ENCODE results near the gene RPTOR.
"Not testable (repeated sequence)": the region's sequence is repeated elsewhere in the genome, so short reads cannot be mapped to it uniquely, and the experiment has no call there.

Gene RPTOR

GRCh38 chr17:80619535-80620235 is 75.0 kb downstream of the RPTOR start:
- no peak for DNase-seq

GRCh38 chr17:80621335-80621996 is 76.8 kb downstream of the RPTOR start:
- no peak for DNase-seq

GRCh38 chr17:80621997-80622357 is 77.3 kb downstream of the RPTOR start:
- DNase-seq: no peak

- no peak for DNase-seq
These were observed 80.2 kb downstream of the RPTOR start for GRCh38 chr17:80624864-80625263.

GRCh38 chr17:80625627-80626026 is 81.0 kb downstream of the RPTOR start:
- no peak for DNase-seq

- not testable (repeated sequence) for DNase-seq
These were observed 84.2 kb downstream of the RPTOR start for GRCh38 chr17:80628881-80629280.

- DNase-seq: no peak
These were observed 84.8 kb downstream of the RPTOR start for GRCh38 chr17:80629298-80630028.

- no peak for DNase-seq
These were observed 86.0 kb downstream of the RPTOR start for GRCh38 chr17:80630560-80631120.

GRCh38 chr17:80631142-80632045 is 86.8 kb downstream of the RPTOR start:
- no peak for DNase-seq

- DNase-seq: no peak
These were observed 87.5 kb downstream of the RPTOR start for GRCh38 chr17:80632046-80632581.

- no peak for DNase-seq
These were observed 88.6 kb downstream of the RPTOR start for GRCh38 chr17:80633207-80633606.

GRCh38 chr17:80633994-80634566 is 89.4 kb downstream of the RPTOR start:
- no peak for DNase-seq

GRCh38 chr17:80636361-80637018 is 91.9 kb downstream of the RPTOR start:
- no peak for DNase-seq

- DNase-seq: no peak
These were observed 92.6 kb downstream of the RPTOR start for GRCh38 chr17:80637048-80637781.

GRCh38 chr17:80639658-80640057 is 95.0 kb downstream of the RPTOR start:
- no peak for DNase-seq

GRCh38 chr17:80640366-80641084 is 95.9 kb downstream of the RPTOR start:
- DNase-seq: no peak

- DNase-seq: no peak
These were observed 98.9 kb downstream of the RPTOR start for GRCh38 chr17:80643326-80644099.

- DNase-seq: no peak
These were observed 99.9 kb downstream of the RPTOR start for GRCh38 chr17:80644536-80644935.

- no peak for DNase-seq
These were observed 101.2 kb downstream of the RPTOR start for GRCh38 chr17:80645706-80646325.

Measured in NCI-H1694 (cell line).